Breast epithelium (tissue), 3 donors: ENCODE measurements around the gene FOLR2.

Experiments
- POLR2A ChIP-seq: fragments of 450-650 bp; IDR thresholded peaks from one replicate; pipeline ENCODE4 v1.6.1; 2016; ENCODE audit warnings: antibody characterized with exemption, mild to moderate bottlenecking, moderate library complexity
- POLR2AphosphoS5 ChIP-seq, 3 donors: sonication (generic); formaldehyde crosslinking; IDR thresholded peaks; one replicate each; pipeline ENCODE4 v1.6.1; 2017; ENCODE audit warnings: antibody characterized with exemption in 3 of 3
- TF ChIP-seq, protein P1 (sequence below), 3 donors: fragments of 450-650 bp; IDR thresholded peaks; one replicate each; pipeline ENCODE4 v1.5.1; 2016 to 2017; ENCODE audit warnings: antibody characterized with exemption in 3 of 3, mild to moderate bottlenecking in 3 of 3, moderate library complexity in 3 of 3

GRCh38 chr11:72243173-72244059, 26.8 kb downstream of the FOLR2 start:
- TF ChIP-seq, protein P1, sequence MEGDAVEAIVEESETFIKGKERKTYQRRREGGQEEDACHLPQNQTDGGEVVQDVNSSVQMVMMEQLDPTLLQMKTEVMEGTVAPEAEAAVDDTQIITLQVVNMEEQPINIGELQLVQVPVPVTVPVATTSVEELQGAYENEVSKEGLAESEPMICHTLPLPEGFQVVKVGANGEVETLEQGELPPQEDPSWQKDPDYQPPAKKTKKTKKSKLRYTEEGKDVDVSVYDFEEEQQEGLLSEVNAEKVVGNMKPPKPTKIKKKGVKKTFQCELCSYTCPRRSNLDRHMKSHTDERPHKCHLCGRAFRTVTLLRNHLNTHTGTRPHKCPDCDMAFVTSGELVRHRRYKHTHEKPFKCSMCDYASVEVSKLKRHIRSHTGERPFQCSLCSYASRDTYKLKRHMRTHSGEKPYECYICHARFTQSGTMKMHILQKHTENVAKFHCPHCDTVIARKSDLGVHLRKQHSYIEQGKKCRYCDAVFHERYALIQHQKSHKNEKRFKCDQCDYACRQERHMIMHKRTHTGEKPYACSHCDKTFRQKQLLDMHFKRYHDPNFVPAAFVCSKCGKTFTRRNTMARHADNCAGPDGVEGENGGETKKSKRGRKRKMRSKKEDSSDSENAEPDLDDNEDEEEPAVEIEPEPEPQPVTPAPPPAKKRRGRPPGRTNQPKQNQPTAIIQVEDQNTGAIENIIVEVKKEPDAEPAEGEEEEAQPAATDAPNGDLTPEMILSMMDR (IDR thresholded peaks at IDR 0.05): no peak
- no peak for TF ChIP-seq POLR2AphosphoS5 (IDR thresholded peaks at IDR 0.05)
- no peak for TF ChIP-seq POLR2A
